ENCODE data around the gene TBX19.

DNA sequence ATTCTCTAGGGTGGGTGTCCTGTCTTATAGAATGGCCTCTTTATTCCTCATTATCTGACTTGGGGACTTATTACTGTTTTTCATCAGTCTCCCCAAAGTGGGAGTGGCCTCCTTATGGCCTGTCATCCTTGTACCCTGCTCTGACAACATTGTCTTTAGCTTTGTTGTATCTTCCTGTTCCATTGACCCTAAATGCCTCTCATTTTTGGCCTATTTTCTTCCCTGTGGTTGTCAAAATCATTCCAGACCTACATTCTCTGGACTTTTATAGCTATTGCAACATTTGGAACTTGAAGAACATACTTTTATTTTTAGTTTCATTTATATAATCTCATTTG lies 45.2 kb upstream of the TBX19 start:
- no peak for TF ChIP-seq EZH2 (IDR thresholded peaks at IDR 0.05; ENCODE audit: low read length, unreplicated experiment)
- no peak; the same call in 1 of the 2 replicates for TF ChIP-seq CTCF (conservative IDR thresholded peaks at IDR 0.05; ENCODE audit: low read depth, low read length)
- TF ChIP-seq EZH2phosphoT487 (IDR thresholded peaks at IDR 0.05; ENCODE audit: borderline replicate concordance, low read length), result no peak

Measured in PC-3 (cell line).